Hematopoietic multipotent progenitor cell treated with erythropoietin and hydrocortisone succinate and interleukin-3 and kit ligand, for 6 days (in vitro differentiated cells): ENCODE data around the gene COLEC11.

Source experiments
- DNase-seq: peaks from one replicate; pipeline ENCODE4 v3.0.0-alpha.2; 2015

The COLEC11 gene

GRCh38 chr2:3678212-3678611, 83.3 kb downstream of the COLEC11 start:
- DNase-seq = no peak

GRCh38 chr2:3679180-3679579, 84.3 kb downstream of the COLEC11 start:
- DNase-seq = no peak

- no peak for DNase-seq
These were observed 84.9 kb downstream of the COLEC11 start for GRCh38 chr2:3679616-3680393.

- no peak for DNase-seq
These were observed 85.8 kb downstream of the COLEC11 start for GRCh38 chr2:3680548-3681345.

GRCh38 chr2:3681625-3682024, 86.7 kb downstream of the COLEC11 start:
- no peak for DNase-seq

- no peak for DNase-seq
These were observed 87.9 kb downstream of the COLEC11 start for GRCh38 chr2:3682811-3683210.

GRCh38 chr2:3683748-3684454, 89.0 kb downstream of the COLEC11 start:
- DNase-seq = no peak

- peak; percentile 6 for DNase-seq
These were observed 95.3 kb downstream of the COLEC11 start for GRCh38 chr2:3689998-3690748.

GRCh38 chr2:3692375-3692774, 97.5 kb downstream of the COLEC11 start:
- peak; percentile 43 for DNase-seq
